Neural crest cell (in vitro differentiated cells): ENCODE data around the gene KIAA1217. TPM values are rescaled to one million over a fixed set of nuclear protein-coding genes. Genes with fewer than 3 reads are reported as not detected.

Experiments
- DNase-seq: peaks from one replicate; pipeline ENCODE4 v3.0.0; 2021; ENCODE audit warnings: low read depth, mixed read lengths, low spot score
- H3K27ac Mint-ChIP-seq: one replicate; pipeline ENCODE4 v1.8.0; 2021; ENCODE audit warnings: mild to moderate bottlenecking, mixed read lengths; ENCODE audit not compliant: unreplicated experiment
- H3K27me3 Mint-ChIP-seq: 2 replicates; pipeline ENCODE4 v1.8.0; 2021; ENCODE audit warnings: low read depth, mild to moderate bottlenecking, mixed read lengths
- H3K36me3 Mint-ChIP-seq: 2 replicates; pipeline ENCODE4 v1.8.0; 2021; ENCODE audit warnings: low read depth, mild to moderate bottlenecking, mixed read lengths
- H3K4me1 Mint-ChIP-seq: 2 replicates; pipeline ENCODE4 v1.8.0; 2021; ENCODE audit warnings: mixed read lengths
- H3K4me3 Mint-ChIP-seq: one replicate; pipeline ENCODE4 v1.8.0; 2021; ENCODE audit warnings: mild to moderate bottlenecking, mixed read lengths
- H3K9me3 Mint-ChIP-seq: 2 replicates; pipeline ENCODE4 v1.8.0; 2021; ENCODE audit warnings: mixed read lengths
- total RNA-seq: library from RNA; stranded (reverse); gene quantifications from 2 replicates; pipeline ENCODE4 v1.2.1, GENCODE V29; 2021
- TF ChIP-seq, protein P1 (sequence below): fragments of 200-600 bp; sonication (generic); conservative IDR thresholded peaks from 2 replicates; pipeline ENCODE4 v1.5.0; 2021; ENCODE audit warnings: antibody characterized with exemption, mild to moderate bottlenecking

Gene KIAA1217
- total RNA-seq, 1 donor from 2014 or later: 10.5 TPM

DNA sequence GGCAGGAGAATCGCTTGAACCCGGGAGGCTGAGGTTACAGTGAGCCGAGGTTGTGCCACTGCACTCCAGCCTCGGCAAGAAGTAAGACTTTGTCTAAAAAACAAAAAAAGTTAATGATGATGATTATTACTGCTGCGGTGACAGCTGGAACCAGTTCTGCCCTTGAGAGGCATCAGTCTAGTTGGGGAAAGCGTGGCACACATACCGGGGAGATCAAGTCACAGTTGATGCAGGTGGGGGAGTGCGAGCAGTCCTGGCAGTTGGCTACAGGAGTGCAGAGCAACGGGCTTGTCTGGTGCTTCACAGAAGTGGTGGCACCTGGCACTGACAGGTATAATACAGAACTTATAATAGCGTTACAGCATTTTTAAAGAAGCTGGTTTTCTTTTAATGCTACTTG is 341.7 kb downstream of the KIAA1217 start:
- DNase-seq: no peak
- Mint-ChIP-seq H3K4me3 (no peak overlapping the region), H3K9me3 (no peaks in the 10 kb centered on the region), H3K27me3 (no peaks in the 10 kb centered on the region), H3K4me1 (peaks cover 6% of the 10 kb centered on the region), H3K36me3 (peaks cover 6% of the 10 kb centered on the region), H3K27ac (no peak overlapping the region)
- TF ChIP-seq, protein P1, sequence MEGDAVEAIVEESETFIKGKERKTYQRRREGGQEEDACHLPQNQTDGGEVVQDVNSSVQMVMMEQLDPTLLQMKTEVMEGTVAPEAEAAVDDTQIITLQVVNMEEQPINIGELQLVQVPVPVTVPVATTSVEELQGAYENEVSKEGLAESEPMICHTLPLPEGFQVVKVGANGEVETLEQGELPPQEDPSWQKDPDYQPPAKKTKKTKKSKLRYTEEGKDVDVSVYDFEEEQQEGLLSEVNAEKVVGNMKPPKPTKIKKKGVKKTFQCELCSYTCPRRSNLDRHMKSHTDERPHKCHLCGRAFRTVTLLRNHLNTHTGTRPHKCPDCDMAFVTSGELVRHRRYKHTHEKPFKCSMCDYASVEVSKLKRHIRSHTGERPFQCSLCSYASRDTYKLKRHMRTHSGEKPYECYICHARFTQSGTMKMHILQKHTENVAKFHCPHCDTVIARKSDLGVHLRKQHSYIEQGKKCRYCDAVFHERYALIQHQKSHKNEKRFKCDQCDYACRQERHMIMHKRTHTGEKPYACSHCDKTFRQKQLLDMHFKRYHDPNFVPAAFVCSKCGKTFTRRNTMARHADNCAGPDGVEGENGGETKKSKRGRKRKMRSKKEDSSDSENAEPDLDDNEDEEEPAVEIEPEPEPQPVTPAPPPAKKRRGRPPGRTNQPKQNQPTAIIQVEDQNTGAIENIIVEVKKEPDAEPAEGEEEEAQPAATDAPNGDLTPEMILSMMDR: no peak

DNA sequence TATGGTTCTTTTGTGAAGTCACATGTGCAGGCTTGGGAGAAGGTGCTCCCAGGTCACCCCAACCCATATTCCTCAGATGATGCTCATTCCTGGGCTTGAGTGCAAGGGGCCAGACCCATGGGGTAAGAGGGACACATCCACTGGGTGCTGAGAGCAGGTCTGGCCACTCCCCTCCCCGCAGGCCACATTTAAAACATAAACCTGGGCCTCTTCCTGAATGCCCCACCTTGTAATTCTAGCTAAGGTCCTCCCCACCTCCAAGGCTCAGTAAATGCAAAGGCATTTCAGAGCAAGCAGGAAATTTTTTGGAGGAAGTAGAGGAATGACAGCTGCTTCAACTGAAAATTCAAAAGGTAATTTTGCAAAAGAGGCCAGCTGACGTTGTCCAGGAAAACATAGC is 342.2 kb downstream of the KIAA1217 start:
- Mint-ChIP-seq H3K27ac (no peak overlapping the region), H3K4me1 (peaks cover 8% of the 10 kb centered on the region), H3K27me3 (no peaks in the 10 kb centered on the region), H3K4me3 (no peak overlapping the region), H3K36me3 (peaks cover 3% of the 10 kb centered on the region), H3K9me3 (no peaks in the 10 kb centered on the region)
- no peak for DNase-seq
- TF ChIP-seq, protein P1: no peak

DNA sequence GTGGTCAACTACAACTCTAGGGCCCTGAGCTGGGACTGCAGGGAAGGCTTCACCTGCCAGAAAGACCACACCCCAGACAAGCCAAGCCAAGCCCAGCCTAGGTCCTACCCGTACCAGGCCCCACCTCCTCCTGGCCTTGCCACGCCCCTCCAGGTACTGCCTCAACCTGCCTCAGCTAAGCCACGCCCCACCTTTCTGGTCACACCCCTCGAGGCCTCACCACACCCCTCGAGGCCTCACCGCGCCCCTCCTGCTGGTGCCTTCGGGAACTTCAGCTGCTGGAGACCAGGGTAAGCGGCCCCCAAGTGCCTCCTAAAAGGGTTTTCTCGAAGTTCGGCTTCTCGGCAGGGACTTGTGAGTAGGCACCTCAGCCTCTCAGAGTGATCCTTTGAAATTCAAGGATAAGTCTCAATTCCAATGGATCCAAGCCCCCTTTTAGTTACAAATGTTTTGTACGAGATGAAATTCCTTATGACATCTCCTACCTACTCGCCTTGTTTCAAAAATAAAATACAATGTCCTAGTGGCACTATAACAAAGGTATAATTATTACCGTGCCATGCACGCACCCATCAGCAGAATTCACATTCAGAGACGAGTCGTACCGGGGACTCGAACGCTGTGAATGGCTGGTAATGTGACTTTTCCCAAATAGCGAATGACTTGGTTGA is 343.5 kb downstream of the KIAA1217 start:
- DNase-seq: no peak

DNA sequence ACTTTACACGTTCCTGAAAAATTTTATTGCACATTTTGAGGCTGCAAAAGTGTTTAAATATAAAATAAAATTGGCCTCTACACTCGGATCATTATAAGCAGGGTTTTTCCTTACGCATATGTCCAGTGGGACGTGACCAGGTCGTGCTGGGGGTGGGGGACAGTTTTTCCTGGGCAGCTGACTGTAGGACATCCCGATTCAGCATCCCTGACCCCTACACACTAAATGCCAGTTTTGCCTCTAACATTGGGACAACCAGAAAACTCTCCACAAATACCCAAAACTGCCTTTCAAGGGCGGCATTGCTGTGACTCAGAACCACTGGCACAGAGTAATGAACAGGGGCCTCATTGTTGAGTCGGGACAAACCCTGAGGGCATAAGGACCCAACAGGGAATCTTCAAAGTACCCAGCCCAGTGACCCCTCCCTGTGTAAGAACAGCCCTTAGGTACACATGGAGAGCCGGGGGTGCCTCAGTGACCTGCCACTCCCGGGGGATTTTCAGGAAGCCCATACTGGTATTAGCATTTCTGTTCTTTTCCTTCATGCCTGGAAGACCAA is 344.2 kb downstream of the KIAA1217 start:
- H3K27me3 Mint-ChIP-seq: no peaks in the 10 kb centered on the region
- no peak overlapping the region for H3K27ac Mint-ChIP-seq
- no peak for DNase-seq
- TF ChIP-seq, protein P1: no peak
- H3K4me3 Mint-ChIP-seq: no peak overlapping the region
- peaks cover 3% of the 10 kb centered on the region for H3K9me3 Mint-ChIP-seq
- H3K4me1 Mint-ChIP-seq: peaks cover 19% of the 10 kb centered on the region
- no peaks in the 10 kb centered on the region for H3K36me3 Mint-ChIP-seq

More for the DNA sequence above, 343.5 kb downstream of the KIAA1217 start:
- Mint-ChIP-seq H3K36me3 (no peaks in the 10 kb centered on the region), H3K4me1 (peaks cover 19% of the 10 kb centered on the region), H3K9me3 (peaks cover 3% of the 10 kb centered on the region), H3K27me3 (no peaks in the 10 kb centered on the region), H3K4me3 (no peak overlapping the region), H3K27ac (no peak overlapping the region)
- TF ChIP-seq, protein P1: peak; percentile 56

DNA sequence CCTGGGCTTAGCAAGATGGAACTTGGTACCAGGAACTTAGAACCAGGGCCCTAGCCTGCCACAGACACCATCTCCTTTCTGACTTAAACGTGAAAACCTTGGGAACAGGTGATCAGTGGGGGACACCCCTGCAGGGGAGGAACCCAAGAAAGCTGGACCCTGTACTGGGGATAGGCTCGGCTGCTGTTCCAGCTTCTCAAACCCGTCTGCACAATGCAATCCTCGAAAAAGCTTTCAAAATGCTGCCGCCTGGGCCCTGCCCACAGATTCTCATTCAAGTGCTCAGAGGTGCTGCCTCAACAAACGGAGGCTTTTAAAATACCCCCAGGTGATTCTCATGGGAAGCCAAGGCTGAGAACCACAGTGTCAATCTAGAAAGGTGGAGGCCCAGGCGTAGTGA is 345.1 kb downstream of the KIAA1217 start:
- Mint-ChIP-seq H3K27ac (no peak overlapping the region), H3K4me3 (no peak overlapping the region), H3K4me1 (peaks cover 19% of the 10 kb centered on the region), H3K27me3 (no peaks in the 10 kb centered on the region), H3K9me3 (peaks cover 3% of the 10 kb centered on the region), H3K36me3 (no peaks in the 10 kb centered on the region)
- no peak for DNase-seq
- TF ChIP-seq, protein P1: no peak
